Fibroblast of peridontal ligament (primary cell): ENCODE results near the gene AIMP2.
"Not testable (repeated sequence)": the region's sequence is repeated elsewhere in the genome, so short reads cannot be mapped to it uniquely, and the experiment has no call there.

Experiments used
- DNase-seq: peaks from one replicate; pipeline ENCODE4 v3.0.0-alpha.2; 2010; ENCODE audit errors: extremely low read depth

AIMP2 gene

DNA sequence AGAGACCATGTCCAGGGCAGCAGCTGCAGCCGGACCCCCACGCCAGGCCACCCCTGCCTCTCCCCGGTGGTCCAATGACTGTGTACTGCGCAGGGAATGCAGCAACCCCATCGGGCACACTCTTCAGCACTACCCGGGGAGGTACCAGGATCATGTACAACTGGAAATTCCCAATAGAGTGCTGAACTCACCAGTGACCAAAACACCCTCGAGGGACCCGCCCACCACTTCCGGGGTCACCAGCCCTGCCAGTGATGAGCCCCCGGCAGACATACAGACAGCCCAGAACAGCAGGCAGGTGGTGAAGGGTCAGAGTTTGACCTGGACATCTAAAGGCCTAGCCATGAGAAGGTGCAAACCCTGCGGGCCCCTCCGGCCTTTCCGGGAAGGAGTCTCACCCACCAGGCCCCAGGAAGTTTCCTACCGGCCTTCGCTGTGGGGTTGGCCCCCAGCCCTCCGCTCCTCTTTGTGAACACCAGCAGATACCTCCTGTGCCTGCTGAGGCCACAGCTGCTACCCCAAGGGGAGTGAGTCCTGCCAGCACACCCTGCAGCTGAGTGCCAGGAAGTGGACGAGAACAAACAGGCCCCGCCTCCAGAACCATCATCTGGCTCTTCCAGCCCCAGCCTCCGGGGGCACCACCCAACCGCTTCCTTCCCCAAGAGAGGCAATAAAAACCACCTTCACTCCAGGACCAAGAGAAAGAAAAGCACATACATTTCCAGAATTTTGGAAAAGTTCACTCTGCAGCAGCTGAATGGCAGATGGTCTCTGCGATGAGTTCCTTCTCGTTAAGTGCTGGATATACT, 17.1 kb downstream of the AIMP2 start:
- no peak for DNase-seq

GRCh38 chr7:6026820-6027311, 17.8 kb downstream of the AIMP2 start:
- DNase-seq = no peak

DNA sequence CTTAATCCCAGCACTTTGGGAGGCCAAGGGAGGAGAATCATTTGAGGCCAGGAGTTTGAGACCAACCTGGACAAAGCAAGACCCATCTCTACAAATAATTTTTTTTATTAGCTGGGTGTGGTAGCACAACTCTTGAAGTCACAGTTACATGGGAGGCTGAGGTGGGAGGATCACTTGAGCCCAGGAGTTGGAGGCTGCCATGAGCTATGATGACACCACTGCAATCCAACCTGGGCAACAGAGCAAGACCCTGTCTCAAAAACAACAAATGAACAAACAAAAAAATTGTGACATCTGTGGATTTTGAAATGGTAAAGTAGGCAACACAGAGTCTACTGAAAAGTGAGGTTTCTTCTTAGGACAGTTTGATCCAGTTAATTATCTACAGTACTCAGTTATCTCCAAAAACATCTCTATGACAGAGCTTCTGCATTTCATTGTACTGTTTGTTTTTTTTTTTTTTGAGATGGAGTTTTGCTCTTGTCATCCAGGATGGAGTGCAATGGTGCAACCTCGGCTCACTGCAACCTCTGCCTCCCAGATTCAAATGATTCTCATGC, 18.8 kb downstream of the AIMP2 start:
- DNase-seq = no peak

- DNase-seq = no peak
Measured at GRCh38 chr7:6028563-6028962, 19.5 kb downstream of the AIMP2 start.

DNA sequence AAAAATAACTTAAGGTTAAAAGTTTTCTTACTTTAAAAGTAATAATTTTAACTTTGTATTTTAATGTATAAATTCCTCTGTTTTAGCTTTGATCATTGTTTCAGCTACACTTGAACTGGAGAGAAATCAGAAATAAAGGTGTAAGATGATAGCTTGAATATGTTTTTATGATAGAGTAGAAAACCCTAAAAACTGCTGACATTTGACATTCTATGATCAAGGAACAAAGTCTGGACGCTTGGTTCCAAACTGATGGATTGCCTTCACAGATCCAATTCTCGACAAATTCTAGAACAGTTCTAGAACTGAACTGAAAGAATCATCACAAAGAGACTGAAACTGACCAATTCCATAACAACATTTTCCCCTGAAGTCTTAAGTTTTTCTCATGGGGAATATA, 21.9 kb downstream of the AIMP2 start, which contains the start of gene ANKRD61:
ANKRD61 (plus strand) TSS at position 389 of the 400 bp plus-strand sequence; CDS start at position 389, 0 bp downstream.
- DNase-seq = no peak

- no peak for DNase-seq
Measured at GRCh38 chr7:6031567-6031966, 22.5 kb downstream of the AIMP2 start.

DNA sequence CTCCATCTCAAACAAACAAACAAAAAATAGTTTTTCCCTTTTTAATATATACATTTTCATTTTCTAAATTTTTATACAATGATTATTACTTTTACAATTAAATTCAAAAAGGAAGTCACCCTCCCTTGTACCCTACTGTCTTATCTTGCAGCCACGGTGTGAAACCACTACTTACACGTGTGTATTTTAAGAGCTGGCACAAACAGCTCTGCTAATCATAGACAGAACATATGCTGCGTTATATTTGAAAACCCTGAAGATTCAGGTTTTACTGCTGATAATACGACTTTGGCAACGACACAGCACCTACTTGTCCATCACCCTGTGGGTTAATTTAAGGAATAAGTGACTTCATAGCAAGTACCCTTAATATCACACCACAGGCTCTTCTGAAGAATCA, 23.1 kb downstream of the AIMP2 start:
- DNase-seq = no peak

DNA sequence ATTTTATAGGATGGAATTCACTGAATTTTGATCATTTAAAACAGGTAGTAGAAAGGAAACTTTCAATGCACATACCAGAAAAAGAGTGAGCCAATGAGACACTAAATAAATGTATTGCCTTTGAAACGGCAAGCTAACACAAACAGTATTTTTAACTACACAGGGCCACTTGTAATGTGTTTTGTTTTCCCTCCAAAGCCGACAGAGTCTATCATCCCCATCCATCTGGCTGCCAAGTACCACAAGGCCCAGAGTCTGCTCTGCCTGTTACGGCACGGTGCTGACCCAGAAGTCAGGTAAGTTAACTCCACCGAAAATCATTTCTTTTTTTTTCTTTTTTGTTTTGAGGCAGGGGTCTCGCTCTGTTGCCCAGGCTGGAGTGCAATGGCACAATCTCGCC, 23.6 kb downstream of the AIMP2 start:
- no peak for DNase-seq

DNA sequence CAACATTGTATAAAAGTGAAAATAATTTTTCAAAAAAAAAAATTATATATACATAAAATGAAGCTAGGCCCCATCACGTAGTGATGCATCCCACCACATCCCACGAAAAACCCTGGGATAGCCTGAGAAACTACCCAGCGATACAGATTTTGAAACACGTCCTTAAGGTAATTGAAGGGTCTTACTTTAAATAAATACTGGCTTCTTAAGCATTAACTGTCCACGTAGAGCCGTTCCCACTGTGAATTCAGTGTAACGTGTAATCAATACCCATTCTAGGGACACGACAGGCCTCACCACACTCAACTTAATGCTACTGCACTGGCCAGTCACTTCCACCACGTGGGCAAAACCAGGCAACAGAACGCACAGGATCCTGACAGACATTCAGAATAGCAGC, 26.1 kb downstream of the AIMP2 start:
- DNase-seq = no peak

DNA sequence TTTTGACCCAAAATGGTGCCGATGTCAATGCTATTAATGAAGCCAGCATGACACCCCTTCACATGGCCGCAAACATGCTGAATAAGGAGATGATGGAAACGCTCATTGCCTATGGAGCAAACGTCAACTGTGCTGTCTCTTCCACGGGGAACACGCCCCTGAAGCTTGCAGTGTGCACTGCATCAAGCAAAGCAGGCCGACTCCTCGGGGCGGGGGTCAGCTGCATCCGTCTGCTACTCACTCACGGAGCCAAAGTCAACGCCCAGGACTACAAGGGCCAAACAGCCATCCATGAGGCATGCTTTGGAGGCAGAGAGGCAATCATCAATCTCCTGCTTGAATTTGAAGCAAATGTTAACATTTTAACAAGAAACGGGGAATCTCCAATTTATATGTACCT, 26.6 kb downstream of the AIMP2 start:
- no peak for DNase-seq

DNA sequence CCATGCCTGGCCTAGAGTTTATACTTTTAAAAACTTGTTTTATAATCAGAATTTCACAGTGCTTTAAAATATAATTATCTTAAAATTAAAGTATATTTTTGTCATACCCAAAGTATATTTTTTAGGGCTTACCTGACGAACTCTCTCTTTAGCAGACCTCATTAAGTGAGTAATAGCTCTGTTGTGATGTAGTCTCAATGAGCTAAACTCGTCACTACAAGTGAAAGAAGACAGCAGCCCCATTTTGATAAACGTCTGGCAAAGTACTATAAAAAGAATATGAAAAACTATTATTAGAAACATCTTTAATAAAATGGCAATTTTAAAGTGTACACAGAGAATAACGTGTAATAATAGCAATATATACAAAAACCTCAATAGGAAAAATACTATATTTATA, 40.7 kb downstream of the AIMP2 start:
- no peak for DNase-seq

DNA sequence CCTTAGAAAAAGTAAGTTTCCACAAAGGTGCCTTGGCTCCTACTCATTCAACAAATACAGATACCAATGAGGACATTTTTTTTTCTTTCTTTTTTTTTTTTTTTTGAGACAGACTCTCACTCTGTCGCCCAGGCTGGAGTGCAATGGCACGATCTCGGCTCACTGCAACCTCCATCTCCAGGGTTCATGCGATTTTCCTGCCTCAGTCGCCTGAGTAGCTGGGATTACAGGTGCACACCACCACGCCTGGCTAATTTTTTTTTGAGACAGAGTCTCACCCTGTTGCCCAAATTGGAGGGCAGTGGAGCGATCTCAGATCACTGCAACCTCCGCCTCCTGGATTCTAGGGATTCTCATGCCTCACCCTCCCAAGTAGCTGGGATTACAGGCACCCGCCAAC, 42.1 kb downstream of the AIMP2 start:
- not testable (repeated sequence) for DNase-seq

- no peak for DNase-seq
Measured at GRCh38 chr7:6056616-6057015, 47.5 kb downstream of the AIMP2 start.

DNA sequence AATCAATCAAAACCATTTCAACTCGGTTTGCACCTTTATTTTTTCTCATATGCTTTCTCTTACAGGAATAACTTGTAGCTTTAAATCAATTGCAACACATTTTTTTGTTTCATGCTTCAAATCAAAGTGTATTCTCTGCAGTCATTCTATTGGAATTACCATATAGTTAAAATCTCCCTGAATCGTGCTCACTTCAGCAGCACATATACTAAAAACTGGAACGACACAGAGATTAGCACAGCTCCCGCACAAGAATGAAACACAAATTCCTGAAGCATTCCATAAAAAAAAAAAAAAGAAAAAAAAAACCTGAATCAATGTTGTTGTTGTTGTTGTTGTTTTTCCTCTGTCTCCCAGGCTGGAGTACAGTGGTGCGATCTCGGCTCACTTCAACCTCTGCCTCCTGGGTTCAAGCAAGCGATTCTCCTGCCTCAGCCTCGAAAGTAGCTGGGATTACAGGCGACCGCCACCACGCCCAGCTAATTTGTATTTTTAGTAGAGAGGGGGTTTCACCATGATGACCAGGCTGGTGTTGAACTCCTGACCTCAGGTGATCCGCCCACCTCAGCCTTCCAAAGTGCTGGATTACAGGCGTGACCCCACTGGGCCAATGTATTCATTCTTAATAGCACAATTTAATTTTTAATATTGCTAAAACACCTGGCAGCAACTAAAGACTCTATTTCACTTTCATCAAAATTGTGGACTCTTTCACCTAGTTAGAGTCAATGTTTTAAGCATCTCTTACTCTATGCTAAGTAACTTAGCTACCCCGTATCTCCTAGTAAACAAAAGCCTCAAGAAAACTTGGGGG, 48.5 kb downstream of the AIMP2 start:
- peak; percentile 7 for DNase-seq

- DNase-seq = not testable (repeated sequence)
Measured at GRCh38 chr7:6059941-6060340, 50.9 kb downstream of the AIMP2 start.

DNA sequence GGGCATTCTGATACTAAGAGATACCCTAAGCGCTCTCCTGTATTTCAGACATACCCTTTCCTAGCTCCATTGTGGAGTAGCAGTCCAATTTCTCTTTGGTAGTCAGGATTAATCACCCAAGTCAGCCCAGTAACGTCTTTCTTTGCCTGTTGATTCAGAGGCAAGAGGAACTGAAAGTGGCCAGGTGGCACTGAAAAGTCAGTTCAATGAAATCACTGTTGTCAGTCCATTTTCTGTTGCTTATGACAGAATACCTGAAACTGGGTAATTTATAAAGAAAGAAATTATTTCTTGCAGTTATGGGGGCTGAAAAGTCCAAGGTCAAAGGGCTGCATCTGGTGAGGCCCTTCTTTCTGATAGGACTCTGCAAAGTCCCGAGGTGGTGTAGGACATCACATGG, 62.3 kb downstream of the AIMP2 start:
- no peak for DNase-seq
